Ishikawa (cell line): ENCODE results near the gene AMZ1.

Source experiments
- CEBPB ChIP-seq: IDR thresholded peaks from 2 replicates; pipeline ENCODE4 v1.6.1; 2012
- CREB1 ChIP-seq: IDR thresholded peaks from 2 replicates; pipeline ENCODE4 v1.6.1; 2012; ENCODE audit warnings: low read depth
- EGR1 ChIP-seq: IDR thresholded peaks from 2 replicates; pipeline ENCODE4 v1.6.1; 2012
- EP300 ChIP-seq: IDR thresholded peaks from 2 replicates; pipeline ENCODE4 v1.6.1; 2012; ENCODE audit warnings: borderline replicate concordance
- FOXM1 ChIP-seq: IDR thresholded peaks from 2 replicates; pipeline ENCODE4 v1.6.1; 2012; ENCODE audit warnings: low read depth, borderline replicate concordance
- MAX ChIP-seq: IDR thresholded peaks from 2 replicates; pipeline ENCODE4 v1.6.1; 2012
- NFIC ChIP-seq: IDR thresholded peaks from 2 replicates; pipeline ENCODE4 v1.6.1; 2012
- RAD21 ChIP-seq: IDR thresholded peaks from 2 replicates; pipeline ENCODE4 v1.6.1; 2012; ENCODE audit warnings: low read depth
- TAF1 ChIP-seq: IDR thresholded peaks from 2 replicates; pipeline ENCODE4 v1.6.1; 2012; ENCODE audit warnings: low read depth, mild to moderate bottlenecking
- TCF12 ChIP-seq: IDR thresholded peaks from 2 replicates; pipeline ENCODE4 v1.6.1; 2012; ENCODE audit warnings: low read depth
- TEAD4 ChIP-seq: IDR thresholded peaks from 2 replicates; pipeline ENCODE4 v1.6.1; 2012
- YY1 ChIP-seq: IDR thresholded peaks from 2 replicates; pipeline ENCODE4 v1.6.1; 2012; ENCODE audit warnings: low read depth
- ZBTB7A ChIP-seq: IDR thresholded peaks from 2 replicates; pipeline ENCODE4 v1.6.1; 2012; ENCODE audit warnings: low read depth
- TF ChIP-seq, protein P1 (sequence below): IDR thresholded peaks from 2 replicates; pipeline ENCODE4 v1.6.1; 2012
- TF ChIP-seq, protein P2 (sequence below): IDR thresholded peaks from 2 replicates; pipeline ENCODE4 v1.6.1; 2012; ENCODE audit warnings: low read depth, mild to moderate bottlenecking

The AMZ1 gene

DNA sequence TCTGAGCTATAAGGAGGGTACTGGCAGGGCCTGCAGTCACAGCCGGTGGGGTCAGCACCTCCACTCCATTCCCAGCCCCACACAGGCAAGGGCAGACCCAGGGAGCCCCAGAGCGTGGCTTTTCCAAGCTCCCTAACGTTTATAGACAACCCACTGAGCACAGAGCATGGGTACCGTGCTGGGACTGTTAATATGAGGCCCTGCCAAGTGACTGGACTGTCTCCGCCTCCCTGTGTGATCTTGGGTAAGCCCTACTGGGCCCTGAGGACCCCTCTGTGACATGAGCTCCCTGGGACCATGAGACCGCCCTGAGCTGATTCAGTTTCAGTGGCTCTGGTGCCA lies 43.8 kb upstream of the AMZ1 start:
- no peak for TF ChIP-seq MAX
- no peak for TF ChIP-seq EGR1
- TF ChIP-seq CEBPB, result no peak
- no peak for TF ChIP-seq TAF1
- TF ChIP-seq TCF12, result no peak
- no peak for TF ChIP-seq YY1
- TF ChIP-seq EP300, result no peak
- TF ChIP-seq, protein P1, sequence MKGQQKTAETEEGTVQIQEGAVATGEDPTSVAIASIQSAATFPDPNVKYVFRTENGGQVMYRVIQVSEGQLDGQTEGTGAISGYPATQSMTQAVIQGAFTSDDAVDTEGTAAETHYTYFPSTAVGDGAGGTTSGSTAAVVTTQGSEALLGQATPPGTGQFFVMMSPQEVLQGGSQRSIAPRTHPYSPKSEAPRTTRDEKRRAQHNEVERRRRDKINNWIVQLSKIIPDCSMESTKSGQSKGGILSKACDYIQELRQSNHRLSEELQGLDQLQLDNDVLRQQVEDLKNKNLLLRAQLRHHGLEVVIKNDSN, result no peak
- TF ChIP-seq ZBTB7A, result no peak
- no peak for TF ChIP-seq FOXM1
- no peak for TF ChIP-seq TEAD4
- TF ChIP-seq, protein P2, sequence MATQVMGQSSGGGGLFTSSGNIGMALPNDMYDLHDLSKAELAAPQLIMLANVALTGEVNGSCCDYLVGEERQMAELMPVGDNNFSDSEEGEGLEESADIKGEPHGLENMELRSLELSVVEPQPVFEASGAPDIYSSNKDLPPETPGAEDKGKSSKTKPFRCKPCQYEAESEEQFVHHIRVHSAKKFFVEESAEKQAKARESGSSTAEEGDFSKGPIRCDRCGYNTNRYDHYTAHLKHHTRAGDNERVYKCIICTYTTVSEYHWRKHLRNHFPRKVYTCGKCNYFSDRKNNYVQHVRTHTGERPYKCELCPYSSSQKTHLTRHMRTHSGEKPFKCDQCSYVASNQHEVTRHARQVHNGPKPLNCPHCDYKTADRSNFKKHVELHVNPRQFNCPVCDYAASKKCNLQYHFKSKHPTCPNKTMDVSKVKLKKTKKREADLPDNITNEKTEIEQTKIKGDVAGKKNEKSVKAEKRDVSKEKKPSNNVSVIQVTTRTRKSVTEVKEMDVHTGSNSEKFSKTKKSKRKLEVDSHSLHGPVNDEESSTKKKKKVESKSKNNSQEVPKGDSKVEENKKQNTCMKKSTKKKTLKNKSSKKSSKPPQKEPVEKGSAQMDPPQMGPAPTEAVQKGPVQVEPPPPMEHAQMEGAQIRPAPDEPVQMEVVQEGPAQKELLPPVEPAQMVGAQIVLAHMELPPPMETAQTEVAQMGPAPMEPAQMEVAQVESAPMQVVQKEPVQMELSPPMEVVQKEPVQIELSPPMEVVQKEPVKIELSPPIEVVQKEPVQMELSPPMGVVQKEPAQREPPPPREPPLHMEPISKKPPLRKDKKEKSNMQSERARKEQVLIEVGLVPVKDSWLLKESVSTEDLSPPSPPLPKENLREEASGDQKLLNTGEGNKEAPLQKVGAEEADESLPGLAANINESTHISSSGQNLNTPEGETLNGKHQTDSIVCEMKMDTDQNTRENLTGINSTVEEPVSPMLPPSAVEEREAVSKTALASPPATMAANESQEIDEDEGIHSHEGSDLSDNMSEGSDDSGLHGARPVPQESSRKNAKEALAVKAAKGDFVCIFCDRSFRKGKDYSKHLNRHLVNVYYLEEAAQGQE, result no peak
- TF ChIP-seq CREB1, result no peak
- TF ChIP-seq RAD21, result no peak
- no peak for TF ChIP-seq NFIC

DNA sequence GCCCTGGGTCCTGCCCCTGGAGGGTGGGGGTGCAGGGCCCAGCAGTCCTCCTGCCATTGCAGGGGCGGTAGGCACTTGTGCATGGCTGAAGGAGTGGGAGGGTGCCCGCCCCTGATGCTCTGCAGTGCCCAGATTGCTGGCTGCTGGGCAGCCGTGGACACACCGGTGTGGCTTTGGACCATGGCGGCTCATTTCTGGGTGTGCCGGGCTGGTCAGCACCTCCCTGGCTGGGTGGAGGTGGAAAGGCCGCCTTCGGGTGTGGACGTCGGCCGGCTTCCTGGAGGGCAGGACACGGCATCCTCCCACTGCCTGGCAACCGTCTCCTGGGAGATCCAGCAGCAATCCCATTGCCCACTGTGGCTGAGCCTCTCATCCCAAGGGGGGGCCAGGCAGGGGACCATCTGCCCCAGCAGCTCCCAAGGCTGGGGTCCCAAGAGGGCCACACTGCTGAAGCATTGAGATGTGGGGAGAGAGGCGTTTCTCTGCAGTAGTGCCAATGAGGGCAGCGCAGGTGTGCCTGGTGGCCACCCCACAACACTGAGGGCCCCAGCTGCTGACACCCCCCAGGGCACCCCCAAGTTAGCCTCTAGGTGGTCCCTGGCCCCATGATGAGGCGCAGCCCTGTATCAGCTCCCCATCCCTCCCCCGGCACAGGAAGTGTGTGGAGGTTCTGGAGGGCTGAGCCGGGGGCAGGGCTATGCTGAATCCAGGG lies 43.3 kb upstream of the AMZ1 start:
- TF ChIP-seq EGR1, result peak; percentile 39; the same call in 1 of the 2 replicates
- no peak for TF ChIP-seq ZBTB7A

- TF ChIP-seq, protein P2, result no peak
- TF ChIP-seq YY1 (no peak), FOXM1 (no peak), EP300 (no peak), TEAD4 (no peak), ZBTB7A (no peak)
- TF ChIP-seq, protein P1, result no peak
Observed at GRCh38 chr7:2645274-2645868, 42.6 kb upstream of the AMZ1 start.

DNA sequence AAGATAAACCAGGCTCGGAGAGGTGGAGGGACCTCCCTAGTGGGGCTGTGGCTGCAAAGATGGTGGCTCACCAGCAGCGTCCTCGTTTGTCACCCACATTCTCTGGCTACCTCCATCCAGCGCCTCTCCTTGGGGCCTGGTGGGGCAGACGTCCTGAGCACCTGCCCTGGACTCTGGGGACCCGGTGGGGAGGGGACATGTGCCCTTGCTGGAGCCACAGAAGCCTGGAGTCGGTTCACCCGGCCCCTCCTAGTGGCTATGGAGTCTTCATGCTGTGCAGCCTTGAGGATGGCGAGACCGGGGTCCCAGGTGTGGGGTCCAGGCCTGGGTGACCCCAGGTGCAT lies 41.7 kb upstream of the AMZ1 start:
- TF ChIP-seq CREB1, result no peak
- TF ChIP-seq TAF1, result no peak
- TF ChIP-seq NFIC, result no peak
- TF ChIP-seq FOXM1, result no peak
- no peak for TF ChIP-seq RAD21
- TF ChIP-seq TCF12, result no peak
- TF ChIP-seq MAX, result no peak
- no peak for TF ChIP-seq EGR1
- TF ChIP-seq YY1, result no peak
- no peak for TF ChIP-seq CEBPB
- no peak for TF ChIP-seq ZBTB7A
- TF ChIP-seq, protein P1, result no peak
- TF ChIP-seq, protein P2, result no peak
- no peak for TF ChIP-seq TEAD4
- TF ChIP-seq EP300, result no peak
